Aorta (tissue), 5 donors: Measurements from ENCODE around the gene PCSK1N. TPM values are rescaled to one million over a fixed set of nuclear protein-coding genes. Genes with fewer than 3 reads are reported as not detected.

ENCODE experiments used
- ATAC-seq: fragments of 200-7000 bp; cut with Tn5 transposase; one replicate; pipeline ENCODE4 v1.9.1; 2022; ENCODE audit warnings: moderate library complexity; ENCODE audit not compliant: low FRiP score
- DNase-seq, 2 donors: peaks; one replicate each; pipeline ENCODE4 v3.0.0-alpha.2; 2020
- H3K27ac ChIP-seq, 2 donors: one replicate each; pipeline ENCODE4 v1.5.1; 2013; ENCODE audit warnings: low read length in 2 of 2, mild to moderate bottlenecking in 2 of 2, moderate library complexity in 2 of 2, control low read depth in 1 of 2, inconsistent platforms in 1 of 2, low read depth in 1 of 2
- H3K27me3 ChIP-seq, 2 donors: one replicate each; pipeline ENCODE4 v1.6.1; 2013; ENCODE audit warnings: control low read depth in 1 of 2, low read length in 1 of 2, mild to moderate bottlenecking in 1 of 2, moderate library complexity in 1 of 2; ENCODE audit not compliant: insufficient read depth in 2 of 2, control insufficient read depth in 1 of 2
- H3K36me3 ChIP-seq, 2 donors: one replicate each; pipeline ENCODE4 v1.6.1; 2013; ENCODE audit warnings: control low read depth in 1 of 2, low read length in 1 of 2, mild to moderate bottlenecking in 1 of 2; ENCODE audit not compliant: insufficient read depth in 2 of 2, control insufficient read depth in 1 of 2
- H3K4me1 ChIP-seq, 2 donors: one replicate each; pipeline ENCODE4 v1.6.1; 2013; ENCODE audit warnings: low read length in 2 of 2, control low read depth in 1 of 2, mild to moderate bottlenecking in 1 of 2, moderate library complexity in 1 of 2; ENCODE audit not compliant: insufficient read depth in 2 of 2, control insufficient read depth in 1 of 2
- H3K4me3 ChIP-seq, 2 donors: one replicate each; pipeline ENCODE4 v1.5.1; 2013; ENCODE audit warnings: low read length in 2 of 2, control low read depth in 1 of 2, mild to moderate bottlenecking in 1 of 2
- H3K9me3 ChIP-seq: one replicate; pipeline ENCODE4 v1.6.1; 2013; ENCODE audit warnings: mild to moderate bottlenecking, low read length; ENCODE audit not compliant: control insufficient read depth
- WGBS, 2 donors: extraction: QIAGEN DNeasy Blood & Tissue Kit; methylation state at CpG; one replicate each; pipeline ENCODE4 v1.1.7; 2013; 5-methylcytosine and 5-hydroxymethylcytosine counted together
- intact Hi-C, 2 donors: fragments of 100-400 bp; cut with DNase I; formaldehyde crosslinking; loops; one replicate each; pipeline versions ENCODE4 v1.14.2 to v1.15.0; 2022
- polyA plus RNA-seq, 2 donors: library from polyadenylated mRNA; stranded (reverse); fragments of 200-250 nt; gene quantifications; one replicate each; pipeline ENCODE4 v1.2.3, GENCODE V29; 2013
- total RNA-seq, 2 donors: library from RNA; stranded (reverse); fragmentation: NEBNext Ultra II Directional; extraction: Animal tissue kit (Norgen Biotek cat#: 25700); gene quantifications; one replicate each; pipeline ENCODE4 v1.2.1, GENCODE V29; 2021
- donor health status: healthy with polysubstance abuse.
- donor health status: Bipolar disorder and iron deficiency.
- donor health status: DM: no; HTN: no; CAD: no.
- donor health status: DM: no; HTN: no; CAD: no.
- donor health status: DM: yes; HTN: yes; CAD: no.

PCSK1N gene
- total and polyA plus RNA-seq, 4 donors, result 0.43 to 0.88 (median 0.45) TPM; not detected in 1

- Histone ChIP-seq H3K4me1 (no peaks in the 10 kb centered on the region), H3K27ac (no peak overlapping the region), H3K36me3 (peaks cover 0 to 2% of the 10 kb centered on the region in 2 donors), H3K4me3 (no peak overlapping the region), H3K27me3 (no peaks in the 10 kb centered on the region), H3K9me3 (no peaks in the 10 kb centered on the region)
- ATAC-seq, result no peak
- peak in 1 of 2 donors; percentile 47 for DNase-seq
- 81 to 90% methylated on average over 8 of the region's 8 CpGs for WGBS, 2 donors
- intact Hi-C loops, result no loop called here
These were observed 20.1 kb downstream of the PCSK1N start for GRCh38 chrX:48815266-48815665.

GRCh38 chrX:48814722-48815121 is 20.7 kb downstream of the PCSK1N start:
- intact Hi-C loops, result no loop called here
- H3K36me3 ChIP-seq, result peaks cover 0 to 2% of the 10 kb centered on the region in 2 donors
- no peak for ATAC-seq

DNA sequence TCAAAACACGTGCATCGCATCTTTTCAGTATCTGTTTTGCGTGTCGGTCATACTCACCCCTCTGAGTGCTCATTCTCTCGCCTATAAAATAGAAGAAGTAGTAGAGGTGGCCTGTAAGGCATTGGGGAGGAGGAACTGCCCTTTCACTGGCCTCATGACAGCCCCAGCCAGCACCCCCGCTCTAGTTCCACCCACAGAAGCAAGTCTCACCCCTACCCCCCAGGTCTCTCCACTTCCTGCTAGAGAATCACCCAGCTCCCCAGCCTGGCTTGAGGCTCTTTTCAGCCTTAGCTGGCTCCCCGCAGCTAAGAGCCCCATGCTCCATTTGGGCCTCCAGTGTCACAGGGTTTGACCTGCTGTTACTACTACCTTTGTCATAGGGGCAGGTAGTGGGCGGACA is 21.8 kb downstream of the PCSK1N start:
- ATAC-seq (no peak), DNase-seq (peak in 1 of 2 donors; percentile 45)
- intact Hi-C loops, result no loop called here
- 86 to 93% methylated on average over 8 of the region's 8 CpGs for WGBS, 2 donors
- no peaks in the 10 kb centered on the region for H3K27me3 ChIP-seq
- H3K36me3 ChIP-seq, result peaks cover 0 to 2% of the 10 kb centered on the region in 2 donors
- no peak overlapping the region for H3K27ac ChIP-seq
- H3K9me3 ChIP-seq, result no peaks in the 10 kb centered on the region
- no peak overlapping the region for H3K4me3 ChIP-seq
- no peaks in the 10 kb centered on the region for H3K4me1 ChIP-seq

More at GRCh38 chrX:48814722-48815121, 20.7 kb downstream of the PCSK1N start:
- no peaks in the 10 kb centered on the region for H3K4me1 ChIP-seq
- H3K27ac ChIP-seq, result no peak overlapping the region
- H3K4me3 ChIP-seq, result no peak overlapping the region
- WGBS, 2 donors, result 80 to 94% methylated on average over 8 of the region's 8 CpGs
- H3K9me3 ChIP-seq, result no peaks in the 10 kb centered on the region
- DNase-seq, result peak in 1 of 2 donors; percentile 51
- H3K27me3 ChIP-seq, result no peaks in the 10 kb centered on the region

GRCh38 chrX:48806081-48806480 is 29.3 kb downstream of the PCSK1N start:
- no peaks in the 10 kb centered on the region for H3K27me3 ChIP-seq
- intact Hi-C loops, result no loop called here
- DNase-seq (no peak), ATAC-seq (no peak)
- H3K27ac ChIP-seq, result no peak overlapping the region
- no peak overlapping the region for H3K4me3 ChIP-seq
- WGBS, 2 donors, result 84 to 91% methylated on average over 4 of the region's 4 CpGs
- no peaks in the 10 kb centered on the region for H3K9me3 ChIP-seq
- H3K4me1 ChIP-seq, result no peaks in the 10 kb centered on the region
- H3K36me3 ChIP-seq, result peaks cover 0 to 1% of the 10 kb centered on the region in 2 donors

GRCh38 chrX:48802905-48803200 is 32.6 kb downstream of the PCSK1N start:
- peaks cover 0 to 1% of the 10 kb centered on the region in 2 donors for H3K36me3 ChIP-seq
- no peaks in the 10 kb centered on the region for H3K9me3 ChIP-seq
- H3K4me3 ChIP-seq, result peak overlapping the region in 1 of 2 donors; percentile 16
- H3K27me3 ChIP-seq, result no peaks in the 10 kb centered on the region
- no peaks in the 10 kb centered on the region for H3K4me1 ChIP-seq
- intact Hi-C loops, result no loop called here
- DNase-seq (peak in 1 of 2 donors; percentile 24), ATAC-seq (no peak)
- WGBS, 2 donors, result 30 to 42% methylated on average over 4 of the region's 4 CpGs
- peak overlapping the region in 1 of 2 donors; percentile 62 for H3K27ac ChIP-seq

DNA sequence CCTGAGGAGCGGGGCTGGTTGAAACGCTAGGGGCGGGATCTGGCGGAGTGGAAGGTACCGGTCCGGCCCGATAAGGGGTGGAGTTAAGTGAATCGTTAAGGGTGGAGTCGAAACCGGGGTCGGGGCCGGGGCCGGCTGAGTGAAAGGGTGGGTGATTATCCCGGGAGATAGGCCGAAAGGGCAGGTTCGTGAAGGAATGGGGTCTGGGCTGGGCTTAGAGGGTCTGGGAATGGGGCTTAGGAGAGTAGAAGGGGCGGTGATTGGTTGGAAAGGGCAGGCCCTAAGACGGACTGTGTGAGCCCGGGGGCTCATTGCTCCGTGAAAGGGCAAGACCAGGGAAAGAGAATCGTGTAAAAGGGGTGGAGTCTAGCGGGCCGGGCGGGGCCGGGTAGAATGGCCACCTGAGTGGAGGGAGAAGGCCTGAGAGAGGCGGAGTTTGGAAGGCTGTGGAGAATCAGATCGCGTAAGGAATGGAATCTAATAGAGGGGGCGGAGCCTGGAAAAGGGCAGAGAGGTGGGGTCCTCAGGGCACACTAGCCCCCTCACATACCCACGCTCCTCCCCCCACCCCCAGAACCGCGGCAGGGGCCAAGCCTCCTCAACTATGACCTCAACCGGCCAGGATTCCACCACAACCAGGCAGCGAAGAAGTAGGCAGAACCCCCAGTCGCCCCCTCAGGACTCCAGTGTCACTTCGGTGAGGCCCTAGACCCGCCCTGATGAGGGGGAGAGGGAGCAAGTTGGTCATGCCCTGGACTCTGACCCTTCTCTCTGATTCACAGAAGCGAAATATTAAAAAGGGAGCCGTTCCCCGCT is 33.1 kb downstream of the PCSK1N start:
- no peaks in the 10 kb centered on the region for H3K4me1 ChIP-seq
- H3K27me3 ChIP-seq, result no peaks in the 10 kb centered on the region
- WGBS, 2 donors, result 3 to 40% methylated on average over 40 of the region's 40 CpGs
- ATAC-seq (peak; percentile 72), DNase-seq (peak; percentile 91 to 92)
- H3K36me3 ChIP-seq, result peaks cover 0 to 1% of the 10 kb centered on the region in 2 donors
- peak overlapping the region in 1 of 2 donors; percentile 81 for H3K27ac ChIP-seq
- no peaks in the 10 kb centered on the region for H3K9me3 ChIP-seq
- H3K4me3 ChIP-seq, result peak overlapping the region in 1 of 2 donors; percentile 16
- intact Hi-C loops, result no loop called here

- intact Hi-C loops, result loop anchor here in 1 of 2 donors (2.0 kb wide), 1 partner anchor 89 kb away; no protein-coding TSS in a partner anchor
- Histone ChIP-seq H3K4me3 (peak within 1 kb of the TSS; percentile 2 to 29), H3K27me3 (no peaks in the 10 kb centered on the region), H3K9me3 (no peaks in the 10 kb centered on the region), H3K4me1 (no peaks in the 10 kb centered on the region), H3K27ac (peak within 1 kb of the TSS in 1 of 2 donors; percentile 81), H3K36me3 (peaks cover 0 to under 1% of the 10 kb centered on the region in 2 donors)
- DNase-seq (peak; percentile 96 to 98), ATAC-seq (peak; percentile 97)
- 0 to 34% methylated on average over 83 to 89 of the region's 89 CpGs for WGBS, 2 donors
These were observed 33.9 kb downstream of the PCSK1N start, which contains the start of gene HDAC6 for GRCh38 chrX:48801280-48802088. Gene HDAC6, plus strand, starts transcription at chrX:48802067. Its CDS starts 626 bp downstream, at chrX:48802693.

- Histone ChIP-seq H3K27ac (peak overlapping the region in 1 of 2 donors; percentile 76), H3K9me3 (no peaks in the 10 kb centered on the region), H3K27me3 (no peaks in the 10 kb centered on the region), H3K4me1 (no peaks in the 10 kb centered on the region), H3K36me3 (no peaks in the 10 kb centered on the region), H3K4me3 (peak overlapping the region in 1 of 2 donors; percentile 2)
- intact Hi-C loops, result loop anchor here in 1 of 2 donors (2.0 kb wide), 1 partner anchor 90 kb away; no protein-coding TSS in a partner anchor
- 35 to 55% methylated on average over 17 of the region's 17 CpGs for WGBS, 2 donors
- ATAC-seq, result no peak
- DNase-seq, result peak in 1 of 2 donors; percentile 31
These were observed 34.7 kb downstream of the PCSK1N start for GRCh38 chrX:48800574-48801279.
